ENCODE measurements around the gene PPP1R12C. TPM values are rescaled to one million over a fixed set of nuclear protein-coding genes. Genes with fewer than 3 reads are reported as not detected.

Gene PPP1R12C
- total and polyA plus RNA-seq, 2 experiments from 2014 or later: 69.7 to 74.5 TPM

- no peak overlapping the region for H2AFZ ChIP-seq
- no peaks in the 10 kb centered on the region for H3K9me2 ChIP-seq (replicated peaks; ENCODE audit: insufficient read depth)
- no peak overlapping the region for H3K4me3 ChIP-seq
- 93% methylated on average over 30 of the region's 30 CpGs for WGBS (ENCODE audit: low lambda C conversion rate, missing lambda C conversion rate)
- H3K79me2 ChIP-seq: no peaks in the 10 kb centered on the region
- H3K4me1 ChIP-seq (ENCODE audit: insufficient read depth): no peaks in the 10 kb centered on the region
- no peaks in the 10 kb centered on the region for H3K36me3 ChIP-seq (replicated peaks; ENCODE audit: insufficient read depth, low read depth)
- H3K27ac ChIP-seq: no peak overlapping the region
- no peak overlapping the region for H3K4me2 ChIP-seq
- no peak for TF ChIP-seq CTCF (IDR thresholded peaks at IDR 0.05; ENCODE audit: poor library complexity)
- TF ChIP-seq EZH2 (IDR thresholded peaks at IDR 0.05; ENCODE audit: borderline replicate concordance): no peak
- TF ChIP-seq EZH2phosphoT487 (IDR thresholded peaks at IDR 0.05; ENCODE audit: low read depth, severe bottlenecking, unreplicated experiment): no peak
- no peaks in the 10 kb centered on the region for H3K9me3 ChIP-seq (ENCODE audit: low read depth)
- no peaks in the 10 kb centered on the region for H3K27me3 ChIP-seq
- DNase-seq (ENCODE audit: low spot score): no peak
- H4K20me1 ChIP-seq (ENCODE audit: insufficient read depth, poor library complexity, severe bottlenecking): no peaks in the 10 kb centered on the region
Observed at GRCh38 chr19:55041627-55042343, 75.7 kb downstream of the PPP1R12C start.

GRCh38 chr19:55041244-55041626 lies 76.2 kb downstream of the PPP1R12C start:
- no peak for DNase-seq (ENCODE audit: low spot score)
- H3K9me3 ChIP-seq (ENCODE audit: low read depth): no peaks in the 10 kb centered on the region
- H3K27ac ChIP-seq: no peak overlapping the region
- H3K4me1 ChIP-seq (ENCODE audit: insufficient read depth): no peaks in the 10 kb centered on the region
- H3K27me3 ChIP-seq: no peaks in the 10 kb centered on the region
- H3K79me2 ChIP-seq: no peaks in the 10 kb centered on the region
- H3K9me2 ChIP-seq (replicated peaks; ENCODE audit: insufficient read depth): no peaks in the 10 kb centered on the region
- no peak overlapping the region for H2AFZ ChIP-seq
- H3K4me2 ChIP-seq: no peak overlapping the region
- H3K36me3 ChIP-seq (replicated peaks; ENCODE audit: insufficient read depth, low read depth): no peaks in the 10 kb centered on the region
- TF ChIP-seq CTCF (IDR thresholded peaks at IDR 0.05; ENCODE audit: poor library complexity) (no peak), EZH2 (IDR thresholded peaks at IDR 0.05; ENCODE audit: borderline replicate concordance) (no peak), EZH2phosphoT487 (IDR thresholded peaks at IDR 0.05; ENCODE audit: low read depth, severe bottlenecking, unreplicated experiment) (no peak)
- WGBS (ENCODE audit: low lambda C conversion rate, missing lambda C conversion rate): 97% methylated on average over 10 of the region's 10 CpGs
- H3K4me3 ChIP-seq: no peak overlapping the region
- H4K20me1 ChIP-seq (ENCODE audit: insufficient read depth, poor library complexity, severe bottlenecking): no peaks in the 10 kb centered on the region

Small RNAs within 50 kb of the gene (microRNA-seq; reads per million reads assigned to microRNA genes)
- gene MIR7975: not detected

Small RNAs within 50 kb of the gene (small RNA-seq; reads per million reads assigned to genes)
- gene MIR7975 (not detected), gene RF01210 (not detected)

Other genes starting within 250 kb of the PPP1R12C start
- not detected in 2 replicates for gene FCAR, start 243.4 kb downstream of the PPP1R12C start, total RNA-seq
- 0.41 TPM in 1 of 2 replicates, not detected in the other for gene FCAR, start 243.4 kb downstream of the PPP1R12C start, polyA plus RNA-seq
- 0.44 TPM in 1 of 2 replicates, not detected in the other for gene NCR1, start 211.5 kb downstream of the PPP1R12C start, total RNA-seq
- not detected in 2 replicates for gene NCR1, start 211.5 kb downstream of the PPP1R12C start, polyA plus RNA-seq
- not detected in 2 replicates for gene NLRP7, start 170.1 kb downstream of the PPP1R12C start, total RNA-seq
- gene NLRP7, start 170.1 kb downstream of the PPP1R12C start, polyA plus RNA-seq: not detected in 2 replicates
- 37.1 and 40.2 TPM in 2 replicates for gene NLRP2, start 151.3 kb downstream of the PPP1R12C start, total RNA-seq
- gene NLRP2, start 151.3 kb downstream of the PPP1R12C start, polyA plus RNA-seq: 16.5 and 22.1 TPM in 2 replicates
- 0.07 TPM in 1 of 2 replicates, not detected in the other for gene GP6, start 79.4 kb downstream of the PPP1R12C start, total RNA-seq
- 0.24 and 0.93 TPM in 2 replicates for gene GP6, start 79.4 kb downstream of the PPP1R12C start, polyA plus RNA-seq
- 14.5 and 17.3 TPM in 2 replicates for gene RDH13, start 54.5 kb downstream of the PPP1R12C start, total RNA-seq
- 17.7 and 21.9 TPM in 2 replicates for gene RDH13, start 54.5 kb downstream of the PPP1R12C start, polyA plus RNA-seq
- 20.5 and 25.7 TPM in 2 replicates for gene EPS8L1, start 41.8 kb downstream of the PPP1R12C start, total RNA-seq
- 33.8 and 49.6 TPM in 2 replicates for gene EPS8L1, start 41.8 kb downstream of the PPP1R12C start, polyA plus RNA-seq
- 9.6 and 11.5 TPM in 2 replicates for gene TNNT1, start 31.6 kb upstream of the PPP1R12C start, total RNA-seq
- 32.1 and 86.4 TPM in 2 replicates for gene TNNT1, start 31.6 kb upstream of the PPP1R12C start, polyA plus RNA-seq
- 1.4 and 2.9 TPM in 2 replicates for gene TNNI3, start 40.1 kb upstream of the PPP1R12C start, total RNA-seq
- gene TNNI3, start 40.1 kb upstream of the PPP1R12C start, polyA plus RNA-seq: 1.4 and 1.6 TPM in 2 replicates
- gene DNAAF3, start 49.0 kb upstream of the PPP1R12C start, total RNA-seq: 0.17 and 1.9 TPM in 2 replicates
- gene DNAAF3, start 49.0 kb upstream of the PPP1R12C start, polyA plus RNA-seq: 3.8 and 4.9 TPM in 2 replicates
- 0.60 and 1.4 TPM in 2 replicates for gene SYT5, start 62.7 kb upstream of the PPP1R12C start, total RNA-seq
- 0.86 and 0.98 TPM in 2 replicates for gene SYT5, start 62.7 kb upstream of the PPP1R12C start, polyA plus RNA-seq
- gene PTPRH, start 91.9 kb upstream of the PPP1R12C start, total RNA-seq: 30.9 and 31.5 TPM in 2 replicates
- 7.2 and 7.3 TPM in 2 replicates for gene PTPRH, start 91.9 kb upstream of the PPP1R12C start, polyA plus RNA-seq
- gene TMEM86B, start 111.1 kb upstream of the PPP1R12C start, total RNA-seq: 18.6 and 21.1 TPM in 2 replicates
- gene TMEM86B, start 111.1 kb upstream of the PPP1R12C start, polyA plus RNA-seq: 48.6 and 62.3 TPM in 2 replicates
- 37.1 and 39.5 TPM in 2 replicates for gene PPP6R1, start 141.4 kb upstream of the PPP1R12C start, total RNA-seq
- gene PPP6R1, start 141.4 kb upstream of the PPP1R12C start, polyA plus RNA-seq: 76.0 and 79.3 TPM in 2 replicates
- 31.5 and 33.9 TPM in 2 replicates for gene HSPBP1, start 162.5 kb upstream of the PPP1R12C start, total RNA-seq
- gene HSPBP1, start 162.5 kb upstream of the PPP1R12C start, polyA plus RNA-seq: 52.2 and 54.5 TPM in 2 replicates
- gene BRSK1, start 166.4 kb upstream of the PPP1R12C start, total RNA-seq: 3.3 and 13.2 TPM in 2 replicates
- gene BRSK1, start 166.4 kb upstream of the PPP1R12C start, polyA plus RNA-seq: 2.4 and 2.7 TPM in 2 replicates
- gene TMEM150B, start 207.7 kb upstream of the PPP1R12C start, total RNA-seq: 10.6 and 25.4 TPM in 2 replicates
- 8.1 and 9.2 TPM in 2 replicates for gene TMEM150B, start 207.7 kb upstream of the PPP1R12C start, polyA plus RNA-seq
- 13.6 and 22.8 TPM in 2 replicates for gene KMT5C, start 222.2 kb upstream of the PPP1R12C start, total RNA-seq
- gene KMT5C, start 222.2 kb upstream of the PPP1R12C start, polyA plus RNA-seq: 23.6 and 38.0 TPM in 2 replicates
- gene COX6B2, start 237.1 kb upstream of the PPP1R12C start, total RNA-seq: 0.20 and 0.50 TPM in 2 replicates
- 4.5 and 7.8 TPM in 2 replicates for gene COX6B2, start 237.1 kb upstream of the PPP1R12C start, polyA plus RNA-seq
- gene GARIN5B, start 245.6 kb upstream of the PPP1R12C start, total RNA-seq: not detected in 2 replicates
- 0.18 TPM in 1 of 2 replicates, not detected in the other for gene GARIN5B, start 245.6 kb upstream of the PPP1R12C start, polyA plus RNA-seq

Data from hepatocyte (in vitro differentiated cells).